DOHH2 (cell line): ENCODE results near the gene GINS1.

Experiments
- CTCF ChIP-seq: fragments of 200-600 bp; sonication (generic); IDR thresholded peaks from one replicate; pipeline ENCODE4 v1.5.1; 2014; ENCODE audit warnings: antibody characterized with exemption, mild to moderate bottlenecking, low read depth, low read length; ENCODE audit not compliant: poor library complexity, severe bottlenecking
- EZH2phosphoT487 ChIP-seq: fragments of 200-600 bp; sonication (generic); IDR thresholded peaks from 2 replicates; pipeline ENCODE4 v1.6.1; 2017; ENCODE audit warnings: borderline replicate concordance, mild to moderate bottlenecking, antibody characterized with exemption, low read length, moderate library complexity, mixed read lengths

DNA sequence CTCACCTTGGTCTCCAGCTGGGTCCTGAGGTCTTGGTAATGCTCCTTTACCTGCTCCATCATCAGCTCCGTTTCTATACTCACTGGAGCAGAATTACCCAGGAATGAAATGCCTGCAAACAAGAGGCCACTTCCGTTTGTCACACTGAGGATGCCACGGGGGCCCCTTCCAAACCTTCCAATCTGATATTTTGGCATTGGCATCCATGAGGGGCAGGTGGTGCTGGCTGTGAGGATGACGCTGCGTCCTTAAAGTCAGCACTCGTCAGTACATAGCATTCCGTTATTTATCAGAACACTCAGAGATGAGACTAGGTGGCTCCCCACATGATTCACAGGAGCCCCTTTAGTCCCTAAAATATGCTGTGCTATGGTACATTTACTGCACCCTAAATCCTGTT, 72.7 kb downstream of the GINS1 start:
- TF ChIP-seq CTCF = no peak
- no peak for TF ChIP-seq EZH2phosphoT487
